NCI-H1417 treated with DMSO at 0.1 percent for 48 hours (cell line): ENCODE results near the gene TBX4.
"Not testable (repeated sequence)": the region's sequence is repeated elsewhere in the genome, so short reads cannot be mapped to it uniquely, and the experiment has no call there.

Experiments
- DNase-seq: peaks from one replicate; lab custom pipeline; 2025; lab: John Stamatoyannopoulos, UW

Gene TBX4

DNA sequence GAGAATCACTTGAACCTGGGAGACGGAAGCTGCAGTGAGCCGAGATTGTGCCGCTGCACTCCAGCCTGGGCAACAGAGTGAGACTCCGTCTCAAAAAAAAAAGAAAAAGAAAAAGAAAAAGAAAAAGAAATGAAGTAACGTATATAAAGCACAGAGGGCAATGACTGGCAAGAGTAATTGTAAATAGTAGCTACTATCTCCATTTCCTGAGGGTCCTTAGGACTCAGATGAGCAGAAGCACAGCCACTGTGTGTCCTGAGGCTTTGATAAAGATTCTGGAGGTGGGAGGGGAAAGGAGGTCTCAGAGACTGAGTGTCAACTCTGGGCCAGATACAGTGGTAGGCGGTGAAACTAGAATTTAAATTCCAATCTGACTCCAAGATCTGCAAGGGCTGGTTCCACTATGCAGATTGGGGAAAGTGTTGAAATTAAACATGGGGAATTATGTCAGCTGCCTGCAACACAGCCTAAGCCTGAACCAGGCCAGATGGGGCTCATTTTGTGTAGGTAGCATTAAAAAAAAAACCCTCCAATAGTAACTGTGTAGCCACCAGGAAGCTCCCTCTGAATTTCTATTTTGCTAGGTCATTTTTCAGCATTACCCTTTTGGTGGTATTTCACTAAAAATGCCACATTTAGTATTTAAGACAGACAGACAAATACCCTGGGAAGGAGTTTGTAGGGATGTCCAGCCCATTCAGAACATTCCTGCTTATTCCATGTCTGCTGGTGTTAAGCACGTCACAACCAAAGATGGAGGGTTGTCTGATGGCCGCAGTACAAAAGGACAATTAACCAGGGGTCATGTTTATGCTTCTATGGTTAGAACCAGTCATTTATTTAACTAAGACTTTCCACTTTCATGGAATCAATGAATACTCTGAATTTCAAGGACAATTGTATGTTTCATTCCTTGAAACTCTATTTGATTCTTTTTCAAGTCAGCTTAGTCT is 46.1 kb downstream of the TBX4 start:
- DNase-seq: no peak

DNA sequence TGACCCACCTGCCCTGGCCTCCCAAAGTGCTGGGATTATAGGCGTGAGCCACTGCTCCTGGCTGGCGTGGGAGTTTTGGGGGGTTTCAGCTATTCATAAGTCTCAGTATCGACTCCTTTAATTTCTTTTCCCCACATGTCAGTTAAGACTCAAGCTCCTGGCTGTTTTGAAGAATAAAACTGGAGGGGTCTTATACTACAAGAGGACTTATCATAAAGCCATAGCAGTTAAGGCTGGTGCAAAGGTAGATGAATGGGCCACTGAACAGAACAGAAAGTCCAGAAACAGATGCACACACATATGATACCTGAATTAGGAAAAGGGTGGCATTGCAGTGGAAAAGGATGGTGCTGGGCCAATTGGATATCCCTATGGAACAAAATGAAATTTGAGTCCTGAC is 47.4 kb downstream of the TBX4 start:
- no peak for DNase-seq

DNA sequence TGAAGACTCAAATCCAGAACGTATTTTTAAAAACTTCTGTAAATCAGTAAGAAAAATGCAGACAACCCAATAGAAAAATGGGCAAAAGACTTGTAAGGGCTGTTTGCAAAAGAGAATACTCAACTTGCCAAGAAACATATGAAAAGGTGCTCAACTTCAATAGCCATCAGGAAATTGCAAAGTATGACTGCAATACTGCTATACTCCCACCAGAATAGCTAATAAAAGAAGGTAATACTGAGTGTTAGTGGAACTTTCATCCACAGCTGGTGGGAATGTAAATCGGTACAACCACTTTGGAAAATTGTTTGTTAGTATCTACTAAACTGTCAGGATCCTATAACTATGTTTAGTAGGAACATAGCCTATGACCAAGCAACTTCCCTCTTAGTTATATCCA is 48.1 kb downstream of the TBX4 start:
- DNase-seq: no peak

- no peak for DNase-seq
These were observed 50.1 kb downstream of the TBX4 start for GRCh38 chr17:61502292-61502691.

DNA sequence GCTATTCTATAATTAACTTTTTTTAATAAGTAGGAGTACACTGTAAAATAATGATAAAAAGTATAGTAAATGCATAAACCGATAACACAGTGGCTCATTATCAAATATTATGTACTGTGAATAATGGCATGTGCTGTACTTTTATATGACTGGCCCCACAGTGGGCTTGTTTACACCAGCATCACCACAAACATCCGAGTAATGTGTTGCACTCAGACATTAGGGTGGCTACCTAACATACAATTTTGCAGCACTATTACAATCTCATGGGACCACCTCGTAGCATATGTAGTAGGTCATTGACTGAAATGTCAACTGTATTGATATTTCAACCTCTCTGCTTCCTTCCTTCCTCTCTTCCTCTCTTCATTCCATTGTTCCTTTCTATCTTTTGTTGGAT is 51.7 kb downstream of the TBX4 start:
- no peak for DNase-seq

GRCh38 chr17:61504697-61505096 is 52.5 kb downstream of the TBX4 start:
- DNase-seq: no peak

DNA sequence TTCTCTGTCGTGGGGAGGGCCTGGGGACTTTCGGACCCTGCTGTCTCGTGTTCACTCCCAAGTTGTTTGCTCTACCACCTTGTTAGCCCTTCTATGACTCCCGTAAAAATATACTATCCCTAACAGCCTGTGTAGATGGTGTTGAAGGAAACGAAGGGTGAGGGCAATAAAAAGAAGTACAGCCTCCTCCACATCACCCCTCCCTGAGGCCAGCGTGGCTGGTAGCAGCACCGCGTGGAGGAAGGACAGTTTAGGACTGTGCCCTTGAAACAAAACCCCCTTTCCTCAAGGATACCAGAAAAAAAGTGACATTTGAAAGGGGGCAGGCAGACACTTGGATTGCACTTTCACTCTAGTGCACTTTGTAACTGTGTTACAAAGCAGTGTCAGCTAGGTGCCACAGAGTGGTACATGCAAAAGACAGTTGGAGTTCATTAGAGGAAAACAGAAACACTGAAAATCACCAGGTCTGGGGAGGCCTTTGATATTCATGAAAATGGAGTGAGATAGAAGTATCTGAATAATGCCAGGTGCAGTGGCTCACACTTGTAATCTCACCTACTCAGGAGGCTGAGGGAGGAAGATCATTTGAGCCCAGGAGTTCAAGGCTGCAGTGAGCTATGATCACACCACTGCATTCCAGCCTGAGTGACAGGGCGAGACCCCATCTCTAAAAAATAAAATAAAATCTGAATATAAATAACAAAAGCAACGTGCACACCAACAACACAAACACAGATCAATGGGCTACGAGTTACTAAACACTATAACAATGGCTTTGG is 53.8 kb downstream of the TBX4 start:
- no peak for DNase-seq

- no peak for DNase-seq
These were observed 55.3 kb downstream of the TBX4 start for GRCh38 chr17:61507383-61508066.

GRCh38 chr17:61508912-61509311 is 56.7 kb downstream of the TBX4 start:
- no peak for DNase-seq

DNA sequence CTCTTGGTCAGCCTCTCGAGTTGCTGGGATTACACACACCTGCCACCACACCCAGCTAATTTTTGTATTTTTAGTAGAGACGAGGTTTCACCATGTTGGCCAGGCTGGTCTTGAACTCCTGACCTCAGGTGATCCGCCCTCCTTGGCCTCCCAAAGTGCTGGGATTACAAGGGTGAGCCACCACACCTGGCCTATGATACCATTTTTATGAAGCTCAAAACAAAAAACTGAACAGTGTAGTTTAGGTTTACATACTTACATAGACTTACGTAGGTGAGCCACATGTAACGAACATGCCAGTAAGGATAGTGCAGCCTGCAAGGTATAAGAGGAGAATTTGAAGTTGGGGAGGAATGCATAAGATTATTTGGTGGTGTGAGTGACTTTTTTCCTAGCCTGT is 57.2 kb downstream of the TBX4 start:
- not testable (repeated sequence) for DNase-seq

- no peak for DNase-seq
These were observed 58.0 kb downstream of the TBX4 start for GRCh38 chr17:61510237-61510636.

GRCh38 chr17:61510991-61511390 is 58.8 kb downstream of the TBX4 start:
- no peak for DNase-seq

DNA sequence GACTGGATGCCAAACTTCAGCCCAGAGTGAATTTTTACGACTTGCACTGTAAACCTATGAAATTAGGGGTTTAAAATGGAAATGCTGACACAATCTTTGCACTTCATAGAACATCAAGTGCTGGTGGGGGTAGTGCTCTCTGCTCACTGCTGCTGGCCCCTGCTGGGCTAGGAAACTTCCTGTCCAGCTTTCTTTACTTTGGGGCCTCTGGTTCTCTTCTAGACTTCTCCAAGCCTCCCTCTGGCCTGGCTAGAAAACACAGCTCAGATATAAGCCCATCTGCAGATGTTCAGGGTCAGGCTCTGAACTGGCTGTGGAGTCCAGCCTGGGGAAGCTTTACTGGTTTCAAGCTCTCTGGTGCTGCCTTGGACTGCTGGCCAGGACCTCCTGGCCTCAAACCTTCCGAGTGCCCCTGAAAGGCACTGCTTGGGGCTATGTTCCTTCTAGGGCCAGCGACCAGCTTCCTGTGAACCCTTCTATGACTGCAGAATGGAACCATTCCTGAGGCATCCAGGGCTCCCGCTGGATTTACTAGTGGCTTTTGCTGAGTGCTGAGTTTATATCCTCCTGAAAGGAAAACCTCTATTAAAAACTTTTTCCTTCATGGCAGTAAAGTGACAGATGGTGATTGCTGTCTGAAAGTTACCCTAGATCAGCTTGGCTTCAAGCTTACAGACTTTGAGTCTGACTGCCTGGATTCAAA is 59.4 kb downstream of the TBX4 start:
- no peak for DNase-seq

DNA sequence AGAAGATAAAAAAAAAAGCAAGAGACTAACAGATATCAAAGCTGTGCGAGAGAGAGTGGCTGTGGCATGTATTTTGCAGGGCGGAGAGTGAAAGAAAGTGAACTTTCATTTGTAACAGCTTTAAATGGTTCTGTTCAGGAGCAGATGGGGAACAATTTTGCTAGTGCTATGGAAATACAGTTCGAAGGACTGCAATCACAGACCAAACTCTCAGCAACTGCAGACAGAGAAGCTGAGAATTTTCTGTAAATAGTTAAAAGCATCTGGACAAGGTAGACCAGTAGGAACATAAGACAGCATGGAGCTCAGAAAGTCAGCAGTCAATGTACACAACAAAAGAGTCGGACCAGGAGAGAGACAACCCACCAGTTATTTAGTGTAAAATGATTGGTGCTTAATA is 62.3 kb downstream of the TBX4 start:
- no peak for DNase-seq

DNA sequence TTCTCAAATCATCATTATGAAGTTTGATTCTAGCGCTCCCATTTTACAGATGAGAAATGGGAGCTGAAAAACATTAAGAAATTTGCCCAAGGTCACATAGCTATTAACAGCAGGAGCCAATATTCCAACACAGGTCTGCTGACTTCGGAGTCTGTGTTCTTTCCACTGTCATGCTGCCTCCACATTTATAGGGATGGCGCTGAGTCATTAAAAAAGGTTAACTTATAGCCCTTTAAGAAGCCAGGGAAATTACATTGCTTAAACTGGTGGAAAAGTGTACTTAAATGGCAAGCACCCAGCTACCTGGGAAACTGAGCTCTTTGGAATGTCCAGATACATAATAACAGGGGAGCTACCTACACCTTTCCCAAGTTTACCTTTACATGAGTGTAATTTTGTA is 65.0 kb downstream of the TBX4 start:
- no peak for DNase-seq

DNA sequence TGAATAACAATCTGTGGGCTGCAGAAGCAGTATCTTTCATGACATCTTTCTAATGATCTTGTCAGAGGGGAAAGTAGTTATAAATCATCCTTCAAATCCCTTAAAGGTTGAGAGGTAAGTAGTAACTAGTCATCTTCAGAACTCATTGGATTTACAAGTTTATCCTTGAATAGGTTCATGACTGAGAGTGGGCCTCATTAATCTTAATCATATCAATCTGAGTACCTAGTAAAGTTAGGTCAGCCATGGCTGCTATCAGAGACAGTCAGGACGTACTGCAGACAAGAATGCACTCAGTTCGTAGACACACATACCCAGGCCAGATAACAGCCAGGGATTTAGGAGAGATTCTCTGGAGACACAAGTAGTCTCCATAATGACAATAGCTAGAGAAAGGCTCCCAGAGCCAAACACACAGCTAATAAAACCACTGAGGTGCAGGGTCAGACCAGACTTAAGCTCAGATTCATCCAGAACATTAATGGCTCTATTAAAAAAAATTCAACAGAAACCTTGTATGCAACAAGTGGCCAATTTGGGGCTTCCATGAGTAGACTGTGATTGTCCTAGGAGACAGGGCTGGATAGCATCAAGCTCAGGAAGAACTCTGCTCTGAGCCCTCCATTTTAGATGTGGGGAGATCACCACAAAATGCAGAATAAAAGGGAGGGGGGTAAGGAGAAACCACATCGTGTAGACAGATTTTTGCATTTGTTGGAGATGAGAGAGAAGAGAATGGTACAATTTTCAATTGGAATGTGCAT is 65.8 kb downstream of the TBX4 start:
- no peak for DNase-seq

GRCh38 chr17:61519139-61519538 is 66.9 kb downstream of the TBX4 start:
- DNase-seq: no peak

DNA sequence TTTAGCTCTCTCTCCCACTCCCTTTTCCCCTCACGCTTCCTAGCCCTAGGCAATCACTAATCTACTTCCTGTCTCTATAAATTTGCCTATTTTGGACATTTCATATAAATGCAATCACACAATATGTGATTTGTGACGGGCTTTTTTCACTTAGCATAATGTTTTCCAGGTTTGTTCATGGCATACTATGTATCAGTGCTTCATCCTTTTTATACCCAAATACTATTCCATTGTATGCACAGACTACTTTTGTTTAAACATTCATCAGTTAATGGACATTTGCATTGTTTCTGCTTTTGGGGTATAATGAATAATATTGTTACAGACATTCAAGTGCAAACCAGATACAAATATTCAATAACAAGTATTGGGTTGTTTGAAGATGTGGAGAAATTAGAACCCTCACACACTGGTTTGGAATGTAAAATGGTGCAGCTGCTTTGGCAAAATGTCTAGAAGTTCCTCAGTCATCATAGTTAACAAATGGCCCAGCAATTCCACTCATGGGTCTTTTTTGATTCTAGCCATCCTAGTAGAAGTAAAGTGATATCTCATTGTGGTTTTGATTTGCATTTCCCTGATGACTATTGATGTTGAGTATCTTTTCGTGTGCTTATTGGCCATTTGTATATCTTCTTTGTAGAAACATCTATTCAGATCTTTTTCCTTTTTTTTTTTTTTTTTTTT is 67.7 kb downstream of the TBX4 start:
- DNase-seq: no peak

DNA sequence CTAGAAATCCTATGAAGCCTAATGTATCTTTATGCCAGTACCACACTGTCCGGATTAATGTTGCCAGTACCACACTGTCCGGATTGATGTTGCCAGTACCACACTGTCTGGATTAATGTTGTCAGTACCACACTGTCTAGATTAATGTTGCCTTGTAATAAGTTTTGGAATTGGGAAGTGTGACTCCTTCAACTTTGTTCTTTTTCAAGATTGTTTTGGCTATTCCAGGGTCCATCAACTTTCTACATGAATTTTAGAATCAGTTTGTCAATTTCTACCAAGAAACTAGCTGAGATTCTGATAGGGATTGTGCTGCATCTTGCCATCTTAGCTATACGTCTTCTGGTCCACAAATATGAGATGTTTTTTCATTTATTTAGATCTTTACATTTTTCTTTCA is 68.7 kb downstream of the TBX4 start:
- no peak for DNase-seq

DNA sequence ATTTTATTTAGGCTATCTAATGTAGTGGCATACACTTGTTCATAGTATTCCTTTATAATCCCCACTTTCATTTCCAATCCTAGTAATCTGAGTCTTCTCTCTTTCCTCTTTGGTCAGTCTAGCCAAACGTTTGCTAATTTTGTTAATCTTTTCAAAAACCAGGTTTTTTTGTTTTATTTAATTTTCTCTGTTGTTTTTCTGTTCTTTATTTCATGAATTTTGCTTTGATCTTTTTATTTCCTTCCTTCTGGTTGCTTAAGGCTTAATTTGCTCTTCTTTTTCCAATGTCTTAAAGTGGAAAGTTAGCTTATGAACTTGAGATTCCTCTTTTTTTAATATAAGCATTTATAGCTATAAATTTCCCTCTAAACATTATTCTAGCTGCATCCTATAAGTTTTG is 69.9 kb downstream of the TBX4 start:
- no peak for DNase-seq

DNA sequence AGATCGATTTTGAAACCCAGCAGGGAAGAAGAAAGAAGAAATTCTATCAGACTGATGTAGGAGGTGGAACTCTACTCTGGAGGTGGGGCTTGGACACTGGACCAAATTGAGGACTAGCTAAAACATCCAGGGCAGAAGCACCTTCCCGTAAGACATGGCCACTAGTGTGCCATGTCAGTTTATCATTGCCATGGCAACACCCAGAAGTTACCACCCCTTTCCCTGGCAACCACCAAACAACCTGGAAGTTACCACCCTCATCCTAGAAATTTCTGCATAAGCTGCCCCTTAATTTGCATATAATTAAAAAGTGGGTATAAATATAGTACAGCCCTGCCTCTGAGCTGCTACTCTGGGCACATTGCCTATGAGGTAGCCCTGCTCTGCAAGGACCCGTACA is 72.1 kb downstream of the TBX4 start:
- no peak for DNase-seq
